Body of pancreas (tissue), 4 donors: ENCODE results near the gene SMG7.

ENCODE experiments used
- POLR2A ChIP-seq, 3 donors: fragments of 450-650 bp; IDR thresholded peaks; one replicate each; pipeline ENCODE4 v1.6.1; 2016; ENCODE audit warnings: antibody characterized with exemption in 3 of 3, mild to moderate bottlenecking in 2 of 3
- TF ChIP-seq, protein P1 (sequence below), 7 experiments: fragments of 450-650 bp in 4 of 7; fragments of 200-600 bp in 3 of 7; sonication (generic) in 3 of 7; IDR thresholded peaks; one replicate each; pipeline ENCODE4 v1.5.1; 2016 to 2019; ENCODE audit warnings: antibody characterized with exemption in 7 of 7

DNA sequence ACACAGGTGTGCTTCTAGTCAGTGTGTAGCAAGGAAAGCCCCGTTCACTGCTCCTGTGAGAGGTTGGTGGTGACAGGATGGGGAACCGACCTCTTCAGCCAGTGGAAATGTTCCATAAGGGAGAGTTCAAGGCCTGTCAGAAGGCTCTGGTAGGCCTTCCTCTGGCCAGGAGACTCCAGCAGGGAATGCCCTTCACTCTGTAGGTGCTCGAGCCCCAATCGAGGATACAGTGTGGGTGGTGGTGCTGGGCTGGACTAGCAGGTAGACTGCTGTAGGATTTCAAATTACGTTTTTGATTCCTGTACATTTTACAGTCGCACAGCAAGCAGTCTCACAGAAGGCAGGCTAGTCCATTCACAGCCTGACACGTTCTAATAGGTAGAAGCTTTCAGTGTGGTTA, 80.1 kb downstream of the SMG7 start:
- TF ChIP-seq, protein P1, sequence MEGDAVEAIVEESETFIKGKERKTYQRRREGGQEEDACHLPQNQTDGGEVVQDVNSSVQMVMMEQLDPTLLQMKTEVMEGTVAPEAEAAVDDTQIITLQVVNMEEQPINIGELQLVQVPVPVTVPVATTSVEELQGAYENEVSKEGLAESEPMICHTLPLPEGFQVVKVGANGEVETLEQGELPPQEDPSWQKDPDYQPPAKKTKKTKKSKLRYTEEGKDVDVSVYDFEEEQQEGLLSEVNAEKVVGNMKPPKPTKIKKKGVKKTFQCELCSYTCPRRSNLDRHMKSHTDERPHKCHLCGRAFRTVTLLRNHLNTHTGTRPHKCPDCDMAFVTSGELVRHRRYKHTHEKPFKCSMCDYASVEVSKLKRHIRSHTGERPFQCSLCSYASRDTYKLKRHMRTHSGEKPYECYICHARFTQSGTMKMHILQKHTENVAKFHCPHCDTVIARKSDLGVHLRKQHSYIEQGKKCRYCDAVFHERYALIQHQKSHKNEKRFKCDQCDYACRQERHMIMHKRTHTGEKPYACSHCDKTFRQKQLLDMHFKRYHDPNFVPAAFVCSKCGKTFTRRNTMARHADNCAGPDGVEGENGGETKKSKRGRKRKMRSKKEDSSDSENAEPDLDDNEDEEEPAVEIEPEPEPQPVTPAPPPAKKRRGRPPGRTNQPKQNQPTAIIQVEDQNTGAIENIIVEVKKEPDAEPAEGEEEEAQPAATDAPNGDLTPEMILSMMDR (IDR thresholded peaks at IDR 0.05): no peak
- TF ChIP-seq POLR2A (IDR thresholded peaks at IDR 0.05): no peak
